IMR-90 (cell line): ENCODE results near the gene ARPP21. TPM values are rescaled to one million over a fixed set of nuclear protein-coding genes. Genes with fewer than 3 reads are reported as not detected.

Experiments used
- ATAC-seq: fragments of 200-7000 bp; cut with Tn5 transposase; 2 replicates; pipeline ENCODE4 v1.9.1; 2020; ENCODE audit warnings: low read depth, mild to moderate bottlenecking, moderate library complexity
- BruUV-seq: library from RNA; stranded (reverse); fragments of 400-500 nt; replicated peaks from 2 replicates; lab custom pipeline; 2021; lab: Mats Ljungman, UMichigan
- CTCF ChIA-PET: fragments of 300-600 bp; formaldehyde crosslinking; extraction: SDS; loops from one replicate; lab custom pipeline; 2021; ENCODE audit warnings: antibody characterized with exemption; lab: Yijun Ruan, JAX
- POLR2A ChIA-PET: fragments of 300-600 bp; sonication (Branson Sonifier 250); formaldehyde crosslinking; loops from one replicate; lab custom pipeline; 2022; ENCODE audit warnings: antibody characterized with exemption; ENCODE audit not compliant: unreplicated experiment; lab: Charles Lee
- DNase-seq: peaks from one replicate; pipeline ENCODE4 v3.0.0; 2013
- H2AFZ ChIP-seq: replicated peaks from 2 replicates; pipeline ENCODE3; 2013; ENCODE audit warnings: low read length, mild to moderate bottlenecking; ENCODE audit not compliant: poor library complexity
- H2AK5ac ChIP-seq: 2 replicates; pipeline ENCODE4 v1.6.1; 2013; ENCODE audit warnings: low read depth, low read length, inconsistent platforms
- H2AK9ac ChIP-seq: replicated peaks from 2 replicates; pipeline ENCODE3; 2013; ENCODE audit warnings: mild to moderate bottlenecking, low read depth, low read length, moderate library complexity; ENCODE audit not compliant: poor library complexity
- H2BK120ac ChIP-seq: 2 replicates; pipeline ENCODE4 v1.6.1; 2013; ENCODE audit warnings: low read depth, low read length, inconsistent platforms
- H2BK15ac ChIP-seq: 3 replicates; pipeline ENCODE4 v1.6.1; 2013; ENCODE audit warnings: low read depth, low read length, inconsistent platforms
- H2BK20ac ChIP-seq: 2 replicates; pipeline ENCODE4 v1.6.1; 2013; ENCODE audit warnings: low read depth, mild to moderate bottlenecking, inconsistent platforms, low read length, moderate library complexity
- H2BK5ac ChIP-seq: 2 replicates; pipeline ENCODE4 v1.6.1; 2013; ENCODE audit warnings: mild to moderate bottlenecking, low read depth, low read length, inconsistent platforms; ENCODE audit not compliant: poor library complexity, severe bottlenecking
- H3K14ac ChIP-seq: replicated peaks from 2 replicates; pipeline ENCODE4 v1.6.1; 2013; ENCODE audit warnings: low read depth, low read length, inconsistent platforms
- H3K18ac ChIP-seq: 2 replicates; pipeline ENCODE4 v1.6.1; 2013; ENCODE audit warnings: low read depth, low read length, control low read depth
- H3K23ac ChIP-seq: 2 replicates; pipeline ENCODE4 v1.6.1; 2013; ENCODE audit warnings: low read depth, low read length, inconsistent platforms
- H3K27ac ChIP-seq: 2 replicates; pipeline ENCODE4 v1.5.1; 2013; ENCODE audit warnings: mild to moderate bottlenecking, control low read depth, low read length; ENCODE audit not compliant: insufficient read depth
- H3K27me3 ChIP-seq: 2 replicates; pipeline ENCODE4 v1.6.1; 2013; ENCODE audit warnings: low read length; ENCODE audit not compliant: control insufficient read depth, insufficient read depth
- H3K36me3 ChIP-seq: 2 replicates; pipeline ENCODE4 v1.6.1; 2013; ENCODE audit warnings: low read length, mixed read lengths; ENCODE audit not compliant: control insufficient read depth, insufficient read depth
- H3K4ac ChIP-seq: 2 replicates; pipeline ENCODE4 v1.6.1; 2013; ENCODE audit warnings: low read depth, low read length, inconsistent platforms
- H3K4me1 ChIP-seq: 2 replicates; pipeline ENCODE4 v1.6.1; 2013; ENCODE audit warnings: low read length, mixed read lengths; ENCODE audit not compliant: control insufficient read depth, insufficient read depth
- H3K4me2 ChIP-seq: 2 replicates; pipeline ENCODE4 v1.6.1; 2013; ENCODE audit warnings: low read depth, mild to moderate bottlenecking, control low read depth, low read length, moderate library complexity
- H3K4me3 ChIP-seq: 2 replicates; pipeline ENCODE4 v1.5.1; 2013; ENCODE audit warnings: low read depth, mild to moderate bottlenecking, control low read depth, low read length, moderate library complexity; ENCODE audit not compliant: insufficient read depth
- H3K56ac ChIP-seq: 2 replicates; pipeline ENCODE4 v1.6.1; 2013; ENCODE audit warnings: low read length, inconsistent platforms; ENCODE audit not compliant: insufficient read depth; ENCODE audit errors: extremely low read depth
- H3K79me1 ChIP-seq, 2 experiments: 2 replicates each; pipeline ENCODE4 v1.6.1; 2013; ENCODE audit warnings: low read length in 2 of 2, inconsistent platforms in 1 of 2, low read depth in 1 of 2
- H3K9ac ChIP-seq: 2 replicates; pipeline ENCODE4 v1.6.1; 2013; ENCODE audit warnings: low read depth, low read length, control low read depth
- H3K9me1 ChIP-seq: 2 replicates; pipeline ENCODE4 v1.6.1; 2013; ENCODE audit warnings: low read length, inconsistent platforms; ENCODE audit not compliant: insufficient read depth
- H3K9me3 ChIP-seq: 2 replicates; pipeline ENCODE4 v1.6.1; 2013; ENCODE audit warnings: low read length; ENCODE audit not compliant: control insufficient read depth, insufficient read depth
- H4K20me1 ChIP-seq: 2 replicates; pipeline ENCODE4 v1.6.1; 2013; ENCODE audit warnings: low read length, inconsistent platforms; ENCODE audit not compliant: insufficient read depth
- H4K5ac ChIP-seq: 2 replicates; pipeline ENCODE4 v1.6.1; 2013; ENCODE audit warnings: mild to moderate bottlenecking, low read depth, low read length, control low read depth
- H4K8ac ChIP-seq, 2 experiments: 2 replicates each; pipeline ENCODE4 v1.6.1; 2013; ENCODE audit warnings: low read depth in 2 of 2, low read length in 2 of 2, control low read depth in 1 of 2, inconsistent platforms in 1 of 2
- H4K91ac ChIP-seq: 2 replicates; pipeline ENCODE4 v1.6.1; 2013; ENCODE audit warnings: low read depth, low read length, inconsistent platforms; ENCODE audit not compliant: insufficient read depth
- BHLHE40 ChIP-seq: fragments of 150-350 bp; IDR thresholded peaks from 2 replicates; pipeline ENCODE4 v1.6.1; 2016; ENCODE audit warnings: mild to moderate bottlenecking, low read depth, low read length
- CEBPB ChIP-seq: IDR thresholded peaks from 2 replicates; pipeline ENCODE4 v1.6.1; 2012; ENCODE audit warnings: low read depth, low read length, improper control_type of control experiment
- CHD1 ChIP-seq: IDR thresholded peaks from 2 replicates; pipeline ENCODE4 v1.6.1; 2012; ENCODE audit warnings: low read depth, low read length, improper control_type of control experiment
- CTCF ChIP-seq: conservative IDR thresholded peaks from 2 replicates; pipeline ENCODE4 v1.5.1; 2012; ENCODE audit warnings: mild to moderate bottlenecking, low read depth, low read length, improper control_type of control experiment
- FOS ChIP-seq: fragments of 150-350 bp; IDR thresholded peaks from 2 replicates; pipeline ENCODE4 v1.6.1; 2016; ENCODE audit warnings: low read depth, low read length
- MAZ ChIP-seq: IDR thresholded peaks from 2 replicates; pipeline ENCODE4 v1.6.1; 2012; ENCODE audit warnings: low read depth, mild to moderate bottlenecking, low read length, improper control_type of control experiment, moderate library complexity, borderline replicate concordance
- MXI1 ChIP-seq: IDR thresholded peaks from 2 replicates; pipeline ENCODE4 v1.6.1; 2012; ENCODE audit warnings: low read depth, mild to moderate bottlenecking, low read length, moderate library complexity, borderline replicate concordance
- NFE2L2 ChIP-seq: fragments of 150-350 bp; IDR thresholded peaks from 2 replicates; pipeline ENCODE4 v1.6.1; 2016; ENCODE audit warnings: low read depth, mild to moderate bottlenecking, low read length
- RAD21 ChIP-seq: IDR thresholded peaks from 2 replicates; pipeline ENCODE4 v1.6.1; 2012; ENCODE audit warnings: low read length, improper control_type of control experiment
- RCOR1 ChIP-seq: IDR thresholded peaks from 2 replicates; pipeline ENCODE4 v1.6.1; 2012; ENCODE audit warnings: mild to moderate bottlenecking, low read length, improper control_type of control experiment; ENCODE audit not compliant: insufficient replicate concordance
- USF2 ChIP-seq: fragments of 150-350 bp; IDR thresholded peaks from 2 replicates; pipeline ENCODE4 v1.6.1; 2017; ENCODE audit warnings: mild to moderate bottlenecking, antibody characterized with exemption, low read length, low read depth
- WGBS, 2 experiments: methylation state at CpG; one replicate each; pipeline versions ENCODE4 v1.1.5 to v1.1.7; 2013; ENCODE audit warnings: missing lambda C conversion rate in 2 of 2; ENCODE audit not compliant: insufficient read length in 1 of 2; ENCODE audit errors: extremely low coverage in 2 of 2; 5-methylcytosine and 5-hydroxymethylcytosine counted together
- dilution Hi-C: fragments of 300-500 bp; cut with HindIII; formaldehyde crosslinking; loops from one replicate; pipeline ENCODE4 v1.14.3; 2018; ENCODE audit warnings: low sequenced_read_pairs; ENCODE audit not compliant: unreplicated experiment
- in situ Hi-C: fragments of 300-500 bp; cut with MboI; formaldehyde crosslinking; loops from 3 replicates; pipeline ENCODE4 v1.14.3; 2019; ENCODE audit warnings: low sequenced_read_pairs, inconsistent platforms, mixed read lengths
- intact Hi-C: fragments of 100-400 bp; cut with micrococcal nuclease; formaldehyde crosslinking; loops from 2 replicates; pipeline ENCODE4 v1.10.0; 2022
- polyA plus RNA-seq, 3 experiments: library from polyadenylated mRNA; depleted of rRNA; stranded (reverse); fragments of >200 nt; gene quantifications; 2 replicates each; pipeline ENCODE4 v1.2.3, GENCODE V29; 2012; ENCODE audit warnings: low replicate concordance in 1 of 3
- total RNA-seq: library from RNA; depleted of rRNA; stranded (reverse); fragments of >200 nt; gene quantifications from 2 replicates; pipeline ENCODE4 v1.2.3, GENCODE V29; 2012

Gene ARPP21
- total and polyA plus RNA-seq, 2 of the 4 experiments (the other 2 are of a cell fraction): not detected

- Histone ChIP-seq H2BK20ac (no peak overlapping the region), H2AK9ac (no peak overlapping the region), H3K18ac (no peak overlapping the region), H3K14ac (no peak overlapping the region), H3K4me3 (no peak overlapping the region), H4K8ac (no peak overlapping the region), H2BK5ac (no peak overlapping the region), H3K9me3 (peaks cover 2% of the 10 kb centered on the region), H4K20me1 (no peaks in the 10 kb centered on the region), H4K91ac (no peak overlapping the region), H2BK15ac (no peak overlapping the region), H3K23ac (no peak overlapping the region), H2AK5ac (no peak overlapping the region), H3K36me3 (no peaks in the 10 kb centered on the region), H3K4me1 (no peaks in the 10 kb centered on the region), H3K4ac (no peak overlapping the region), H2BK120ac (no peak overlapping the region), H3K9ac (no peak overlapping the region), H2AFZ (no peak overlapping the region), H3K9me1 (no peaks in the 10 kb centered on the region), H3K4me2 (no peak overlapping the region), H3K27ac (no peak overlapping the region), H3K27me3 (no peaks in the 10 kb centered on the region), H3K56ac (no peak overlapping the region), H3K79me1 (no peaks in the 10 kb centered on the region), H4K5ac (no peak overlapping the region)
- BruUV-seq: no TSS peak
- no peak for TF ChIP-seq CHD1
- TF ChIP-seq CTCF: no peak
- TF ChIP-seq BHLHE40: no peak
- no peak for TF ChIP-seq MXI1
- TF ChIP-seq CEBPB: no peak
- TF ChIP-seq RAD21: no peak
- TF ChIP-seq NFE2L2: no peak
- TF ChIP-seq MAZ: no peak
- no peak for TF ChIP-seq RCOR1
- no peak for TF ChIP-seq FOS
- no peak for TF ChIP-seq USF2
- intact Hi-C loops: no loop called here
- dilution Hi-C loops: no loop called here
- in situ Hi-C loops: no loop called here
- no peak for ATAC-seq
- ChIA-PET POLR2A (no interaction called here), CTCF (no interaction called here)
- no CpG with 5 or more reads among the region's 1 CpG for WGBS, 2 experiments
- DNase-seq: no peak
Observed at GRCh38 chr3:35793667-35794066, 154.3 kb downstream of the ARPP21 start.
